Activated T-cell treated with anti-CD3 and anti-CD28 coated beads for 24 hours (primary cell): ENCODE measurements around the gene COL8A1.

Experiments used
- DNase-seq: peaks from one replicate; pipeline ENCODE4 v3.0.0-alpha.2; 2020; ENCODE audit warnings: low read depth

COL8A1 gene

GRCh38 chr3:99845999-99846398, 207.6 kb downstream of the COL8A1 start:
- no peak for DNase-seq

GRCh38 chr3:99846477-99847160, 208.2 kb downstream of the COL8A1 start:
- no peak for DNase-seq

DNA sequence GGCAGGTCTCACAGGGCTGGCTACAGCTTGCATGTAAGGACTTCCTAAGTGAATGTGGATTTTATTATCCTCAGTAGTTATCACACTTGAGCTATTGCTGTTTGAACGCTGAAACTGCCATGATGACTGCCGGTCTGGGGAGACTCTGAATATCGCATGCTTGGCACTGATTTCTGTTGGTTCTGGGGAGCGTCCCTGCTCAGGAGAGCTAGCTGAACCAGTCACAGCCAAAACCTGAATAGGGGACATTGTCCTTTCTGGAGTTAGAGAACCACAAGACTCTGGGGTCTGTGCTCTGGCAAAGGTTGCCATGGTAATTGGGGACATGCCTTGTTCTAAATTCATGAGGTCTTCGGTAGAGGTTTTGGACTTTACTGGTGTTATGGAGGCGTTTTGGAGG, 210.0 kb downstream of the COL8A1 start:
- DNase-seq, result no peak
